GM18861 (cell line): Measurements from ENCODE around the gene TDRD9.

Experiments used
- ATAC-seq: cut with Tn5 transposase; IDR thresholded peaks from one replicate; pipeline ENCODE4 v1.9.1; 2021; ENCODE audit not compliant: unreplicated experiment

Gene TDRD9

DNA sequence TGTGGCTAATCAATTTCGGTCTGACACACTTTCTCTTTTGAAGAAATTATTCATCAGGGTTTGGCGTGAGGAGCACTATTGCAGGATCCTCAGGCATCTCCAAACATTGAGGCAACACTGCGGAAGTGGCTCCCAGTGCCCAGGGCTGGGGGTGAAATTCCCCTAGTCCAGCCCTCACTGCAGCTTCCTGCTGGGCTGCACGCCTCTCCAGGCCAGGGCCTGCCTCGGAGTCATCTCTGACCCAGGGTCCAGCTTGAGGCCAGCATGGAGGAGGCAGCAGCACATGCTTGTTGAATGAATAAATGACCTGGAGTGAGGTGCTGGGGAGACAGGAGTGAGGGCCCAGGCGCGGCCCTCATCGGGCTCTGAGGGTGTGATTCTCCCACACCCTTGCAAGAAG lies 36.0 kb upstream of the TDRD9 start:
- ATAC-seq = no peak

DNA sequence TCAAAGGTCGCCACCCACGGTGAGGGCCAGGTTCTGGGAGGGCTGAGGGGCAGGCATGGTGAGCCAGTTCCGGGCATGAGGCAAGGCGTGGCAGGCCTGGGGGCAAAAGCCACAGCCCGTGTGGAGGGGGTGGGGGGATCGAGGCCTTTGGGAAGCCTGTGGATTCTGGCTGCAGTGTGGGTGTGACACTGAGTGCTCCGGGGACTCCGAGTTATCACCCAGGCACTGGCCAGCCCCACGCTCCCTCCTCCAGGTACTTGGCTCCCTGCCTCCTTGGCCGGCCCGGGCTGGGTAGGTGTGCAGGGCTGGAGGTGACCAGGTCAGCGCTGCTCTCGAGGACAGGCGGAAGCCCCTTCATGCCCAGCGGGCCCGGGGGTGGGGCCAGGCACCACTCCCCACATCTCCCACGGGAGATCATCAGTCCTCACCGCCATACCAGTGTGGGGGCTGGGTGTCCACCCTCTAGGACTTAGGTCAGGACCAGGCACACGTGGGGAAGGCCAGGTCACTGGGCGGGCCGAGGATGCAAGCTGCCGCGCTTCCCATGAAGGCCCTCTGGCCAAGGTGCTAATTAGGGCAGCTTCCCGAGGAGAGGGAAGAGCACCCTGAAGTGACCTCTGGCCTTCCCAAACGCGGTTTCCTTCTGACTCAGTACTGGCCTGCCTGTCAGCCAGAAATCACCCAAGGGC lies 34.1 kb upstream of the TDRD9 start:
- ATAC-seq = no peak

GRCh38 chr14:103894723-103895059 lies 33.6 kb upstream of the TDRD9 start:
- ATAC-seq = no peak

- ATAC-seq = no peak
Observed at GRCh38 chr14:103896578-103896977, 31.7 kb upstream of the TDRD9 start.

DNA sequence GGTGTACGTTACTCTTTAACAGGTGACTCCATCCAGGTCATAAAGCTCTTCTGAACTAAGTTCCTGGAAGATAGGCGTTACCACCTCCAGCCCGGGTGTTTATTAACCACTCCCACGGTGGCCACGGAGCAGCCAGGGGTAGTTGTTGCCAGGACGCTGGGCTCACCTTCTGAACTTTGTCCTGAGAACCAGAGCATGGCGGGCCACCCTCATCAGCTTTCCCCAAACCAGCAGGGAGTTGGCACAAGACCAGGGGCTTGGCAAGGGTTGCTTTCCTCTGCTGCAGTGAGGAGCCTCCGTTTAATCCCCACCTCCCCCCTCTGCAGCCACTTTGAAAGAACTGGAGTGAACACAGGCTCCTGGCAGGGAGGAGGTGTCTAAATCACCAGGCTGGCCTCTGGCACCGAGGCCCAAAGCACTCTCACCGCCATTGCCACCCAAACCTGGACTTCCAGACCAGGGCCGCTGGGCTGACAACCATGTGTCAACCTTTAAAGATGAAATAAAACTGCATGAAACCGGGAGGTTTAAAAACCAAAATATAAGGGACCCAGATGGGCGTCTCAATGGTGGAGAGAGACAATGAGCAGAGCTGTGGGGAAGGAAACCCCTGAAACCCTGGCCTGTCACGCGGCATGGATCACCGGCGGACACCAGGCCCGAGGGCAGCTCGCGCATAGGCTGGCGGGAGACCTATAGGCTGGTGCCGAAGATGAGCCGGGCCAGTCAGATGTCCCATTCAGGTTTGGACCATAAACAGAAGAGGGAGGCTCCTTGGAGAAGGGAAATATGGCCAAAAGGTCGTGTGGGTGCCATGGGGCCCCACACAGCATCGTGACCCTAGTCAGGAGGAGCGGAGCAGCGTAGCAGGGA lies 30.9 kb upstream of the TDRD9 start:
- no peak for ATAC-seq

DNA sequence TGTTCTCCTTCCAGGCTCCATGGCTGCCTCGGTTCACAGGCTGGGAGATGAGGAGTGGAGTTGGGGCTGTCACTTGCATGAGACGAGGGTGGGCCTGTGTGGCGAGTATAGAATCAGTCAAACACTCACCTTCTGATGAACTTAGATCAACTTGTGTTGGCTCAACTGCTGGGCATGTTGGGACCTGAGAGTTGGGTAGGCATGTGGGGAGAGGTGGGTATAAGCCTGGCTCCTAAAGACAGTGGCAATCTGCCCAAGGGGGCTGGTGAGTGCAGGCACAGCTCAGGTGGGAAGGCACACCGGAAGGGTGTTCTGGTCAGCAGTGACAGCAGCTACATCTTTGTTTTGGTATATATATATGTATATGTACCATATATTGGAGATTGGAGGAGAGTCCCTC lies 30.1 kb upstream of the TDRD9 start:
- no peak for ATAC-seq

GRCh38 chr14:103898711-103899110 lies 29.5 kb upstream of the TDRD9 start:
- ATAC-seq = no peak

DNA sequence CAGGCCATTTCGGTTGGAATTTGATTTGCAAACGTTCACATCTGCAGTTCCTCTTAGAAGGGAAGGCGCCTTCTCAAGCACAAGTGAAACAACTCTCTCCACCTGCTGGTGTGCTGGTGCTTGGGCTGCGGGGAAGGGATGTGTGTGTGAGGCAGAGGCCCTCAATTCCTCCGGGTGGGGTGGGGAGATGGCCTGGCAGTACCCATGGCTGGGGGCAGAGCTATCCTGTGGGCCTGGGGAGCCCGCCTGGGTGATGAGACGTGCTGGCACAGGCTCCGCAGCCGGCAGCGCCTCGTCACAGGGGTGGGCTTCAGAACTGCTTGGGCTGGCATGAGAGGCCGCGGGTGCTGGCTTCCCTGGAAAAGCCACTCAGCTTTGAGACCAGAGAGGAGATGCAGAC lies 28.9 kb upstream of the TDRD9 start:
- ATAC-seq = no peak

DNA sequence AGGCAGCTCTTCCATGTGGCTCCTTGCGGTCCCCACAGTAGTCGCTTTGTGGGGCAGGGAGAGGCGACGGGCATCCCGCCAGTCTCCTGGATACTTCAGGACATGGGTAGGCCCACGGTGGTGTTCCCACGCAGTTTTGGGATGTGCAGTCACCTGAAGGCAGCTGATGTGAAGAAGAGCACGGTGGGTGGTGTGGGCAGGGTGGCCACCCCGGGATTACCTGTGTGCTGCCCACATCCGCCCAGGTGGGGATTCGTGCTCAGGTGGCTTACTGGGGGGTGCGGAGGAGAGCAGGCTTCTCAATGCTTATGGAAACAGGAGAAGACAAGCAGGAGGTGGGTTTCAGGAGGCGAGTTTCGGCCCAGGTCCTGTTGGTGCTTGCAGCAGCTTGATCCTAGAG lies 28.4 kb upstream of the TDRD9 start:
- ATAC-seq = no peak

GRCh38 chr14:103904493-103905107 lies 23.7 kb upstream of the TDRD9 start:
- ATAC-seq = no peak

DNA sequence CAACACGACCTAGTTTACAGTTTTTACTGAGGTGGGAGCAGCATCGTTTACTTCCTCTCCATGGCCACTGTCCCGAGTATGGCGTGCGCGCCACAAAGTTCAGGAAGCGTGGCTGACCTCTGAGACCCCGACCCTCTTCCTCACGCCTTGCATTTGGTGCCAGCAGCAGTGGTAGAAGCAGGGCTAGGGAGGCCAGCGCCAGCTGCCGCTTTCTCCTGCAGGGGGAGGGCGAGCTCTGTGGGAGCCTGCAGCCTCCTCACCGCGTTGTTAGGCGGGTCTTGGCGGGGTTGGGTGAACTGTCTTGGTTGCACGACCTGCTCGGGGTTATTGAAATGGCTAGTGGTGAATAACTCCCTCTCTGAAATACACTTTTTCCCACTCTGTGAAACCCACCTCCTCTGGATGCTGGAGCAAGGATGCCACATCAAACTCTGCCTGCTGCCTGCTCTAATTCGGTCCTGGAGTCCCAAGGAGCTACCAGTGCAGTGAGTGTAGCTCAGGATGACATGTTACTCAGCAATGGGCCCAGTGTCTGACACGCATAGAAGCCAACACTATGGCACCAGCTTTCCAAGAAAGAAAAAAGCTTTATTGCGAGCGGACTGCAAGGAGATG lies 22.3 kb upstream of the TDRD9 start:
- ATAC-seq = no peak

DNA sequence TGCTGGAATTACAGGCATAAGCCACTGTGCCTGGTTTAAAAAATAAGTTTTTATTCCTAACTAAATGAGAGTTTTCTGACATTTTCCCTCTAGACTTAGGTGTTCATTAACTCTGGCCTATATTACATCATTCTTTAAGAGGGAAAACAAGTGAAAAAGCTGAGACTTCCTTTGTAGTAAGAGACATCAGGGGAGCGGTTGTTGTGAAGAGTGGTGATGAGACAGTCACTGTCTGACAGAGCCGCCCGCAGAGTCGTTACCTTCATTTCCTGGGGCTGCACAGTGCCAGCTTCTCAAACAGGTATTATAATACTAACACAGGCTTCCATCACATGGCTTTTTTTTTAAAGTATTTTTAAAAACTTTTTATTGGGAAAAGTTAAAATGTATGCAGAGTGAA lies 19.7 kb upstream of the TDRD9 start:
- no peak for ATAC-seq

GRCh38 chr14:103909531-103910261 lies 18.6 kb upstream of the TDRD9 start:
- no peak for ATAC-seq

- ATAC-seq = no peak
Observed at GRCh38 chr14:103910262-103910935, 17.9 kb upstream of the TDRD9 start.

DNA sequence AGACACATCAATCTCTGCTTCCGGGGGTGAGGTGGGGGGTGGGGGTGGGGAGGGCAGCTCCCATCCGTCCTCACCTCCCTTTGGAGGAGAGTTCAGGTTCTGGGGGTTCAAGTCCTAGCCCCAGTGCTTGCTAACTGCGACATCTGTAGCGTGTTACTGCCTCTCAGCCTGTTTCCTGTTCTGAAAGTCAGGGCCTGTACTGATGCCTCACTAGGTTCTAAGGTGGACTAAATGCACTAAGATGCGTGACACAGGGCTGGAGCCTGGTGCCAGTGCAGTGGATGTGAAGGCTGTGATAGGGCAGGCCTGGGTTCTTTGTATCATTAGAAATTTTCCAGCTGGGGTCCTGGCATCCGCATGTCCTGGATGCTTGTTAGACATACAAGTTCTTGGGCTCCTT lies 17.3 kb upstream of the TDRD9 start:
- ATAC-seq = no peak

- no peak for ATAC-seq
Observed at GRCh38 chr14:103915616-103916015, 12.6 kb upstream of the TDRD9 start.

DNA sequence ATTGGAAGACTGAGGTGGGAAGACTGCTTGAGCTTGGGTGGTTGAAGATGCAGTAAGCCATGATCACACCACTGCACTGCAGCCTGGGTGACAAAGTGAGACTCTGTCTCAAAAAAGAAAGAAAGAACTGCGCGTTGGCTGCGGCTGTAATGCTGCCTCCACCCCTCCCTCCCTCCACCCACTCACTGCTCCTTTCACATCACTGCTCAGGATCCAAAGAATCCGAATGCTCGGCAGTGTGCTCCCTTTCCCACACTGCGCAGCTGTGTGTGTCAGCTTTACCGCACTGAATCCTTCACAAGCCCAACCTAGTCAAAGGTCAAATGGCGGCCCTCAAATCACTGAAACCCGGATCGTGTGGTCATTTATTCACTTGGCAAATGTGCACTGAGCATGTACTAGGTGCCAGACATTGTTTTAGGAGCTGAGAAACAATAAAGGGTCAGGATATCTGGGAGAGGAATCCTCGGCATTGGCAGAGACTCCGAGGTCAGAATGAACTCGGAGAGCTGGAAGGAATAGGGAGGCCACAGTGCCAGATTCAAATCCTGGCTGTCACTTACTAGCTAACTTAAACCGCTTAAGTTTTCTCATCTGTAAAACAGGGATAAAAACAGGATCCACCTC lies 11.5 kb upstream of the TDRD9 start:
- ATAC-seq = no peak

GRCh38 chr14:103920981-103921854 lies 7.0 kb upstream of the TDRD9 start:
- peak; percentile 89 for ATAC-seq

GRCh38 chr14:103921855-103922200 lies 6.4 kb upstream of the TDRD9 start:
- ATAC-seq = peak; percentile 14
